ENCODE measurements around the gene NR1D1.

The NR1D1 gene

GRCh38 chr17:40093580-40094201 is 6.7 kb downstream of the NR1D1 start:
- CTCF ChIA-PET: interaction anchor here (0.6 to 2.7 kb wide), 6 partner anchors 8 to 27 kb away, joined by 3 to 14 read pairs (median 6); no protein-coding TSS in a partner anchor
- TF ChIP-seq CTCF (IDR thresholded peaks at IDR 0.05; ENCODE audit: control extremely low read depth, extremely low read depth, low read depth, missing control alignments): no peak
- POLR2A ChIA-PET: no interaction called here
- DNase-seq (ENCODE audit: extremely low spot score): no peak

GRCh38 chr17:40093005-40093579 is 7.3 kb downstream of the NR1D1 start:
- ChIA-PET POLR2A (no interaction called here), CTCF (interaction anchor here (0.6 to 2.7 kb wide), 5 partner anchors 8 to 27 kb away, joined by 3 to 14 read pairs (median 7); no protein-coding TSS in a partner anchor)
- TF ChIP-seq CTCF (IDR thresholded peaks at IDR 0.05; ENCODE audit: control extremely low read depth, extremely low read depth, low read depth, missing control alignments): no peak
- no peak for DNase-seq (ENCODE audit: extremely low spot score)

- CTCF ChIA-PET: interaction anchor here (1.3 to 1.9 kb wide), 3 partner anchors 17 to 20 kb away, joined by 3 to 11 read pairs (median 7); no protein-coding TSS in a partner anchor
- TF ChIP-seq CTCF (IDR thresholded peaks at IDR 0.05; ENCODE audit: control extremely low read depth, extremely low read depth, low read depth, missing control alignments): no peak
- POLR2A ChIA-PET: no interaction called here
- DNase-seq (ENCODE audit: extremely low spot score): no peak
Measured at GRCh38 chr17:40092581-40092980, 7.8 kb downstream of the NR1D1 start.

- ChIA-PET POLR2A (no interaction called here), CTCF (interaction anchor here (1.9 kb wide), 1 partner anchor 17 kb away, joined by 11 read pairs; no protein-coding TSS in a partner anchor)
- no peak for TF ChIP-seq CTCF (IDR thresholded peaks at IDR 0.05; ENCODE audit: control extremely low read depth, extremely low read depth, low read depth, missing control alignments)
- DNase-seq (ENCODE audit: extremely low spot score): no peak
Measured at GRCh38 chr17:40091691-40092397, 8.5 kb downstream of the NR1D1 start.

GRCh38 chr17:40090237-40091119 is 9.9 kb downstream of the NR1D1 start:
- no peak for TF ChIP-seq CTCF (IDR thresholded peaks at IDR 0.05; ENCODE audit: control extremely low read depth, extremely low read depth, low read depth, missing control alignments)
- DNase-seq (ENCODE audit: extremely low spot score): no peak
- ChIA-PET POLR2A (no interaction called here), CTCF (interaction anchor here (0.7 to 3.0 kb wide), 9 partner anchors 9 to 78 kb away, joined by 3 to 27 read pairs (median 4); partner anchors contain the start of gene MED24)
